ENCODE data around the gene COX11.

GRCh38 chr17:54980375-54980774 is 11.9 kb upstream of the COX11 start:
- no peak for TF ChIP-seq CTCF (IDR thresholded peaks at IDR 0.05; ENCODE audit: low read length)
- TF ChIP-seq EZH2 (optimal IDR thresholded peaks at IDR 0.05; ENCODE audit: low read depth, low read length), result no peak

Measured in MM.1S (cell line).